ENCODE measurements around the gene LMO7.

LMO7 gene

DNA sequence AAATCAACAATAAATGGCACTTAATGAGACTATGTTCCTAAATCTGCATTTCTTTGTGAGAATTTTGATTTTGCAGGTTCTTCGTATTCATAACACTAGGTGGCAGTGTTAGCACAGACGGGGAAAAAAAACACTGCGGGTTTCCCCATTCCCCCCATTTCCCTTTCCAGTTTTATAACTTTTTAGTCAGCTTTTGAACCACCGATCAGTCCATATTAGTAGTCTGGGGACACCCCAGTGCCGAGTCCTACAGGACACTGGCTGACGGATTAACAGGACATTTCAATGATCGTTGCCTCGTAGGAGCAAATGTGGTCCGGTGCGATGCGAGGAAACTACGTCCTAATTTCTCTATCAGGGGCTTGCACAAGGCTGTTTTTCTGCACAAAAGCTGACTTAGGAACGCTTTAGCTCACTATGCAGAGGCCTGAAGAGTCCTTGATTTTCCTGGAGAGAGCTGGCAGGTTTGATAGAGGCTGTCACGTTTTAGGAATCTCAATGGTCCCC, 234.3 kb downstream of the LMO7 start:
- no peak for DNase-seq (ENCODE audit: low read depth)
- TF ChIP-seq CTCF (IDR thresholded peaks at IDR 0.05; ENCODE audit: low read depth, low read length, missing control alignments): peak; percentile 69
- no peak overlapping the region for H3K4me3 ChIP-seq (ENCODE audit: low read depth, low read length)

- TF ChIP-seq CTCF (IDR thresholded peaks at IDR 0.05; ENCODE audit: low read depth, low read length, missing control alignments): no peak
- H3K4me3 ChIP-seq (ENCODE audit: low read depth, low read length): no peak overlapping the region
- no peak for DNase-seq (ENCODE audit: low read depth)
Observed at GRCh38 chr13:75871059-75871458, 234.9 kb downstream of the LMO7 start.

GRCh38 chr13:75872980-75873379, 236.8 kb downstream of the LMO7 start:
- no peak for DNase-seq (ENCODE audit: low read depth)
- no peak overlapping the region for H3K4me3 ChIP-seq (ENCODE audit: low read depth, low read length)
- no peak for TF ChIP-seq CTCF (IDR thresholded peaks at IDR 0.05; ENCODE audit: low read depth, low read length, missing control alignments)

DNA sequence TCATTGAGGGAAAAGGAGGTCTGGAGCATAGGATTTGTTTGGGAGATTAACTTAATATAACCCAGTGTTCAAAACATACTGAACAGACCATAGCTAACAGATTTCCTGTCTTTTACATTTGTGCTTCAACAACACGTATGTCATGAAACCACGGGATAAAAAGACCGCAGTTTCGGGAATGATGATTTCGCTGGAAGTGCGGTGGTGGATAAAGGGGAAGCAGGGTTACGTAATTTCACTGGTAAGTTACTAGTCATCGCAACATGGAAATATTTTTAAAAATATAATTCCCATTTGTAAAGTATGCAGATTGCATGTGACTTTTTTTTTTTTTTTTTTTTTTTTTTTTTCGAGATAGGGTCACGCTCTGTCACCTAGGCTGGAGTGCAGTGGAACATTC, 237.4 kb downstream of the LMO7 start:
- DNase-seq (ENCODE audit: low read depth): no peak
- TF ChIP-seq CTCF (IDR thresholded peaks at IDR 0.05; ENCODE audit: low read depth, low read length, missing control alignments): no peak
- no peak overlapping the region for H3K4me3 ChIP-seq (ENCODE audit: low read depth, low read length)

- no peak for DNase-seq (ENCODE audit: low read depth)
- no peak overlapping the region for H3K4me3 ChIP-seq (ENCODE audit: low read depth, low read length)
- no peak for TF ChIP-seq CTCF (IDR thresholded peaks at IDR 0.05; ENCODE audit: low read depth, low read length, missing control alignments)
Observed at GRCh38 chr13:75875450-75875849, 239.3 kb downstream of the LMO7 start.

- peak; percentile 33 for DNase-seq (ENCODE audit: low read depth)
- peak; percentile 83 for TF ChIP-seq CTCF (IDR thresholded peaks at IDR 0.05; ENCODE audit: low read depth, low read length, missing control alignments)
- H3K4me3 ChIP-seq (ENCODE audit: low read depth, low read length): no peak overlapping the region
Observed at GRCh38 chr13:75876142-75877050, 240.3 kb downstream of the LMO7 start.
